ENCODE measurements around the gene ZBTB16. TPM values are rescaled to one million over a fixed set of nuclear protein-coding genes. Genes with fewer than 3 reads are reported as not detected.

Gene ZBTB16
- total RNA-seq, 4 donors from 2014 or later = 25.5 to 302 (median 151) TPM

DNA sequence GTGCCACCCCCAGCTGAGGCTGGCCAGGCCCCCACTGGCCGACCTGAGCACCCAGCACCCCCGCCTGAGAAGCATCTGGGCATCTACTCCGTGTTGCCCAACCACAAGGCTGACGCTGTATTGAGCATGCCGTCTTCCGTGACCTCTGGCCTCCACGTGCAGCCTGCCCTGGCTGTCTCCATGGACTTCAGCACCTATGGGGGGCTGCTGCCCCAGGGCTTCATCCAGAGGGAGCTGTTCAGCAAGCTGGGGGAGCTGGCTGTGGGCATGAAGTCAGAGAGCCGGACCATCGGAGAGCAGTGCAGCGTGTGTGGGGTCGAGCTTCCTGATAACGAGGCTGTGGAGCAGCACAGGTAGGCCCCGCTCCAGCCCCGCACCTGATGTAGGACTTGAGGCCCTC lies 4.7 kb downstream of the ZBTB16 start:
- no peak for DNase-seq
- Histone ChIP-seq H3K27ac (peak overlapping the region; percentile 18 to 50), H3K4me3 (peak overlapping the region; percentile 20 to 98), H3K27me3 (no peaks in the 10 kb centered on the region), H3K4me1 (peaks cover 0 to 18% of the 10 kb centered on the region in 2 donors), H3K36me3 (no peaks in the 10 kb centered on the region), H3K9me3 (no peaks in the 10 kb centered on the region)
- intact Hi-C loops (cut with DNase I; ENCODE audit: low total_unique reads) = loop anchor here (10.0 kb wide), 1 partner anchor 61 kb away; no protein-coding TSS in a partner anchor
- TF ChIP-seq, protein P1, sequence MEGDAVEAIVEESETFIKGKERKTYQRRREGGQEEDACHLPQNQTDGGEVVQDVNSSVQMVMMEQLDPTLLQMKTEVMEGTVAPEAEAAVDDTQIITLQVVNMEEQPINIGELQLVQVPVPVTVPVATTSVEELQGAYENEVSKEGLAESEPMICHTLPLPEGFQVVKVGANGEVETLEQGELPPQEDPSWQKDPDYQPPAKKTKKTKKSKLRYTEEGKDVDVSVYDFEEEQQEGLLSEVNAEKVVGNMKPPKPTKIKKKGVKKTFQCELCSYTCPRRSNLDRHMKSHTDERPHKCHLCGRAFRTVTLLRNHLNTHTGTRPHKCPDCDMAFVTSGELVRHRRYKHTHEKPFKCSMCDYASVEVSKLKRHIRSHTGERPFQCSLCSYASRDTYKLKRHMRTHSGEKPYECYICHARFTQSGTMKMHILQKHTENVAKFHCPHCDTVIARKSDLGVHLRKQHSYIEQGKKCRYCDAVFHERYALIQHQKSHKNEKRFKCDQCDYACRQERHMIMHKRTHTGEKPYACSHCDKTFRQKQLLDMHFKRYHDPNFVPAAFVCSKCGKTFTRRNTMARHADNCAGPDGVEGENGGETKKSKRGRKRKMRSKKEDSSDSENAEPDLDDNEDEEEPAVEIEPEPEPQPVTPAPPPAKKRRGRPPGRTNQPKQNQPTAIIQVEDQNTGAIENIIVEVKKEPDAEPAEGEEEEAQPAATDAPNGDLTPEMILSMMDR (IDR thresholded peaks at IDR 0.05) = no peak
- TF ChIP-seq POLR2A (IDR thresholded peaks at IDR 0.05) = no peak

DNA sequence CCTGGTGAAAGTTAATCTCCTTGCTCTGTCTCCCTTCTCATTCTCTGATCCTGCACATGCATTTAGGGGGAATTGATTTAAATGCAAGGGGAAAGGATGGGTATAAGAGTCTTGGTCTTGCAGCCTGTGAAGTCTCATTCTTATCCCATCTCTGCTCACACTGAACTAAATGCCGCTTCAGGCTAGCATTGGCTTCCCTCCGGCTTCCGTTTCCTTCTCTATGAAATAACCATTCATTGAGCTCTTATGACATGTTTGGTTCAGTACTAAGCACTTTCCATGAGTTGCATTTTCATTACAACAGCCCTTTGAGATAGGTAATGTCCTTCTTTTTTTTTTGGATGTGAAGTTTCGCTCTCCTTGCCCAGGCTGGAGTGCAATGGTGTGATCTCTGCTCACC lies 5.6 kb downstream of the ZBTB16 start:
- Histone ChIP-seq H3K27ac (peak overlapping the region; percentile 1 to 50), H3K27me3 (no peaks in the 10 kb centered on the region), H3K36me3 (no peaks in the 10 kb centered on the region), H3K4me3 (peak overlapping the region; percentile 20 to 98), H3K4me1 (peaks cover 0 to 19% of the 10 kb centered on the region in 2 donors), H3K9me3 (no peaks in the 10 kb centered on the region)
- intact Hi-C loops (cut with DNase I; ENCODE audit: low total_unique reads) = loop anchor here (10.0 kb wide), 1 partner anchor 60 kb away; no protein-coding TSS in a partner anchor
- TF ChIP-seq, protein P1 (IDR thresholded peaks at IDR 0.05) = no peak
- TF ChIP-seq POLR2A (IDR thresholded peaks at IDR 0.05) = no peak
- DNase-seq = no peak

DNA sequence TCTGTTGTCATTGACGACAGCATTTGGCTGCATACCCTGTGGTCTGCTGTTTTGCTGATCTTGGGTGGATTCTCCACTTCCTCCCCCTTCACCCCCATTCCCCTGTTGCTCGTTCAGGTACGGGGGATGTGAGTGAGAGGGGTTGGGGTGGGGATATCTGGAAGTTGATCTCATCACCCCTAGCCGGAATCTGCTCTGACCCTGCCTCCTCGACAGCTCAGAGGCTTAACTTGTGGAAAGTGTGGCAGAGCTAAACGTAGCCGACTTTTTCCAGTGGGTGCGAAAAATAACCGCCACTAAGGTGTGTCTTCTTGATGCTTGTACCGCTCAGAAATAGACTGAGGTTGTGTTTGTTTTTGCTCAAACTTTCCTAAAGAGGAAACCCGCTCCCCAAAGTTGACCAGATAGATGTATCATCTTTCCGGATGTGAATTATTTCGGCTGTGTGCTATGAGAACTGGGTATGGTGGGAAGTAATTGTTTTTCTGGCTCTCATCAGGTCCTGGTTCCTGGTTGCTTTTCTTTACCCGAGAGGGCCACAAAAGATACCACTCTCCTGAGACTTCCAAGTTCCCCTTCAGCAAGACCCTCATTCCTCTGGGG lies 6.6 kb downstream of the ZBTB16 start:
- peaks cover 0 to 19% of the 10 kb centered on the region in 2 donors for H3K4me1 ChIP-seq
- no peaks in the 10 kb centered on the region for H3K9me3 ChIP-seq
- no peaks in the 10 kb centered on the region for H3K36me3 ChIP-seq

DNA sequence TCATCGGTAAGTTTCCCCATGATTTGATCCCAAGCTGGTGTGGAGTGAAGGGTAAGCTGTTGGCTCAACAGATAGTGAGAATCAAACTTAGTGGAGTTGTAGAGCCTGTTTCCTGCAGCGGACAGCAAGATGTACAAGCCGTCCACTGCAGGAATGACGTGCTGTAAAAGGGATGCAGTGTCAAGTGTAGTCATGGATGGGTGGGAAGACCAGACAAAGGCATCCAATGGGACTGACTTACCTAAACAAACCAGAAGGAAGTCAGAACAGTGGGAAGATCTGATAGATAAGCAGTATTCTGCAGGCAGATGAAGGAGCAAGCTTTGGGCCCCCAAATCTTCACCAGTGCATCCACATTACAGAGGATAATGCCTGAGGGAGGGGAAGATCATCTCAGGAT lies 8.8 kb downstream of the ZBTB16 start:
- H3K4me1 ChIP-seq = peaks cover 8 to 19% of the 10 kb centered on the region in 2 donors
- no peak overlapping the region for H3K27ac ChIP-seq
- H3K4me3 ChIP-seq = no peak overlapping the region
- intact Hi-C loops (cut with DNase I; ENCODE audit: low total_unique reads) = loop anchor here (10.0 kb wide), 1 partner anchor 56 kb away; no protein-coding TSS in a partner anchor
- no peaks in the 10 kb centered on the region for H3K27me3 ChIP-seq
- H3K36me3 ChIP-seq = no peaks in the 10 kb centered on the region
- TF ChIP-seq, protein P1 (IDR thresholded peaks at IDR 0.05) = no peak
- no peak for TF ChIP-seq POLR2A (IDR thresholded peaks at IDR 0.05)
- no peak for DNase-seq
- no peaks in the 10 kb centered on the region for H3K9me3 ChIP-seq

More for the DNA sequence above, 6.6 kb downstream of the ZBTB16 start:
- Histone ChIP-seq H3K4me3 (peak overlapping the region; percentile 7 to 98), H3K27ac (peak overlapping the region in 1 of 2 donors; percentile 31), H3K27me3 (no peaks in the 10 kb centered on the region)
- no peak for DNase-seq
- intact Hi-C loops (cut with DNase I; ENCODE audit: low total_unique reads) = loop anchor here (10.0 kb wide), 1 partner anchor 59 kb away; no protein-coding TSS in a partner anchor
- TF ChIP-seq, protein P1 (IDR thresholded peaks at IDR 0.05) = no peak

DNA sequence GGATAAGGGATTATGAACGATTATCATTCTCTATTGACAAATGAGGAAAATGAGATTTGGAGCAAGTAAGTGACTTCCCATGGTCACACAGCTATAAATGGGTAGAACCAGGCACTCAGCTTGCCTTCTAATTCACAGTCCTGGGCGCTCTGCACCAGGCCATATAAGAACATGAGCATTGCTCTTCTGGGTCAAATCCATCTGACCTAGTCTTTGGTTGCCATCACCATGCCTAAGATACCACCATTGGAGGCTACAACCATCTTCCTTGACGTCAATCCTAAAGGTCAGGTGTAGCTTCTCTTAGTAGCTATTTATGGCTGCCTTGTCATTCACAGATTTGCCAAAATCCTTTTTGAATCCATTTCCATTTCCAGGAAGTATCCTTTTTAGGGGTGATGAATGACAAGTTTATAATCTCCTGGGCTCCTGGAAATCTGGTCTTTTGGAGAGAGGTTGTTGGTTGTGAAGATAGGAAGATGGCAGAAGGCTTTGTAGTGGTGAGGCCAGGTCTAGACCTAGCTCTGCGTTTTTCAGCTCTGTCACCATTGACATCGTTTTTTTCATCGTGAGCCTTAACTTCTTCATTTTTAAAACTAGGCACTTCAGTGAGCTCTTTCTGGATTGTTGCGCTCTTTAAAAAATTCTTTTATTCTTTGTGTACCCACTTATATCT lies 11.1 kb downstream of the ZBTB16 start:
- Histone ChIP-seq H3K27me3 (no peaks in the 10 kb centered on the region), H3K4me3 (no peak overlapping the region), H3K9me3 (no peaks in the 10 kb centered on the region), H3K36me3 (no peaks in the 10 kb centered on the region), H3K27ac (no peak overlapping the region), H3K4me1 (peaks cover 14 to 23% of the 10 kb centered on the region in 2 donors)
- intact Hi-C loops (cut with DNase I; ENCODE audit: low total_unique reads) = no loop called here
- TF ChIP-seq POLR2A (IDR thresholded peaks at IDR 0.05) = no peak
- TF ChIP-seq, protein P1 (IDR thresholded peaks at IDR 0.05) = no peak
- DNase-seq = no peak

Measured in uterus (tissue), 4 donors.